Astrocyte of the spinal cord (primary cell): Measurements from ENCODE around the gene GID8.

Source experiments
- DNase-seq: peaks from one replicate; pipeline ENCODE4 v3.0.0; 2011; ENCODE audit warnings: low read depth, low spot score
- H3K4me3 ChIP-seq: 2 replicates; pipeline ENCODE4 v1.5.1; 2011; ENCODE audit warnings: low read depth, mild to moderate bottlenecking, low read length, moderate library complexity
- CTCF ChIP-seq: IDR thresholded peaks from 2 replicates; pipeline ENCODE4 v1.5.1; 2012; ENCODE audit warnings: low read depth, mild to moderate bottlenecking, low read length, inconsistent platforms
- in situ Hi-C: cut with HindIII; loops from 2 replicates; pipeline ENCODE4 v1.10.0; 2017; ENCODE audit warnings: low sequenced_read_pairs

Gene GID8

GRCh38 chr20:62942456-62942855 lies 4.5 kb downstream of the GID8 start:
- in situ Hi-C loops = no loop called here

GRCh38 chr20:62943396-62943795 lies 5.4 kb downstream of the GID8 start:
- TF ChIP-seq CTCF = no peak
- no peak overlapping the region for H3K4me3 ChIP-seq
- no peak for DNase-seq
- in situ Hi-C loops = no loop called here

More at GRCh38 chr20:62942456-62942855, 4.5 kb downstream of the GID8 start:
- TF ChIP-seq CTCF = no peak
- no peak overlapping the region for H3K4me3 ChIP-seq
- no peak for DNase-seq

GRCh38 chr20:62944184-62944583 lies 6.2 kb downstream of the GID8 start:
- TF ChIP-seq CTCF = no peak
- H3K4me3 ChIP-seq = no peak overlapping the region
- in situ Hi-C loops = no loop called here
- DNase-seq = no peak

- TF ChIP-seq CTCF = no peak
- in situ Hi-C loops = no loop called here
- DNase-seq = no peak
Measured at GRCh38 chr20:62944746-62945145, 6.8 kb downstream of the GID8 start.

GRCh38 chr20:62945771-62946339 lies 7.9 kb downstream of the GID8 start:
- no peak for DNase-seq
- H3K4me3 ChIP-seq = no peak overlapping the region
- TF ChIP-seq CTCF = no peak
- in situ Hi-C loops = no loop called here

More at GRCh38 chr20:62944746-62945145, 6.8 kb downstream of the GID8 start:
- H3K4me3 ChIP-seq = no peak overlapping the region

- H3K4me3 ChIP-seq = no peak overlapping the region
- no peak for TF ChIP-seq CTCF
- in situ Hi-C loops = no loop called here
- DNase-seq = no peak
Measured at GRCh38 chr20:62946918-62947317, 9.0 kb downstream of the GID8 start.
